Measurements from ENCODE around the gene IKZF4. TPM values are rescaled to one million over a fixed set of nuclear protein-coding genes. Genes with fewer than 3 reads are reported as not detected.
"Not testable (repeated sequence)": the region's sequence is repeated elsewhere in the genome, so short reads cannot be mapped to it uniquely, and the experiment has no call there.

IKZF4 gene
- total RNA-seq, 2 experiments from 2014 or later: 1.3 to 6.0 TPM

- H3K9me3 ChIP-seq (ENCODE audit: low read length): no peaks in the 10 kb centered on the region
These were observed 53.6 kb downstream of the IKZF4 start for GRCh38 chr12:56074396-56074795.

GRCh38 chr12:56077966-56078365, 57.1 kb downstream of the IKZF4 start:
- H3K4me2 ChIP-seq (ENCODE audit: low read length); H3K4me3 ChIP-seq (ENCODE audit: low read depth, low read length, poor library complexity, severe bottlenecking); H3K9me3 ChIP-seq (ENCODE audit: low read length); H2AFZ ChIP-seq (ENCODE audit: low read length); H4K20me1 ChIP-seq (ENCODE audit: insufficient read depth, low read length); BruUV-seq (replicated peaks); DNase-seq (ENCODE audit: low spot score); H3K36me3 ChIP-seq (ENCODE audit: insufficient read depth, low read length); H3K9me2 ChIP-seq (ENCODE audit: insufficient read depth, low read length); H3K79me2 ChIP-seq (ENCODE audit: insufficient read depth, low read depth, low read length); CTCF ChIA-PET (ENCODE audit: unreplicated experiment); H3K27ac ChIP-seq (ENCODE audit: low read depth, low read length, poor library complexity, severe bottlenecking); intact Hi-C loops (cut with micrococcal nuclease; ENCODE audit: unreplicated experiment): not testable (repeated sequence)
- POLR2A ChIA-PET: interaction anchor here (0.7 kb wide), 2 partner anchors 68 to 139 kb away, joined by 3 read pairs; no protein-coding TSS in a partner anchor
- H3K4me1 ChIP-seq (ENCODE audit: insufficient read depth, low read length, poor library complexity, severe bottlenecking): peaks cover 16% of the 10 kb centered on the region

More at GRCh38 chr12:56074396-56074795, 53.6 kb downstream of the IKZF4 start:
- H4K20me1 ChIP-seq (ENCODE audit: insufficient read depth, low read length): no peaks in the 10 kb centered on the region
- ChIA-PET POLR2A (no interaction called here), CTCF (ENCODE audit: unreplicated experiment) (interaction anchor here (0.5 kb wide), 1 partner anchor 115 kb away, joined by 3 read pairs; the partner anchor contains the start of gene SMARCC2)
- intact Hi-C loops (cut with micrococcal nuclease; ENCODE audit: unreplicated experiment): no loop called here
- no peaks in the 10 kb centered on the region for H3K36me3 ChIP-seq (ENCODE audit: insufficient read depth, low read length)
- no peak overlapping the region for H3K27ac ChIP-seq (ENCODE audit: low read depth, low read length, poor library complexity, severe bottlenecking)
- H3K4me1 ChIP-seq (ENCODE audit: insufficient read depth, low read length, poor library complexity, severe bottlenecking): peaks cover 4% of the 10 kb centered on the region
- H2AFZ ChIP-seq (ENCODE audit: low read length): no peak overlapping the region
- BruUV-seq (replicated peaks): no TSS peak
- no peaks in the 10 kb centered on the region for H3K79me2 ChIP-seq (ENCODE audit: insufficient read depth, low read depth, low read length)
- H3K4me2 ChIP-seq (ENCODE audit: low read length): no peak overlapping the region
- no peak for DNase-seq (ENCODE audit: low spot score)
- H3K4me3 ChIP-seq (ENCODE audit: low read depth, low read length, poor library complexity, severe bottlenecking): no peak overlapping the region
- no peak for TF ChIP-seq CTCF (conservative IDR thresholded peaks at IDR 0.05; ENCODE audit: low read length)
- TF ChIP-seq EZH2phosphoT487 (IDR thresholded peaks at IDR 0.05; ENCODE audit: borderline replicate concordance, low read depth, low read length): no peak
- no peaks in the 10 kb centered on the region for H3K9me2 ChIP-seq (ENCODE audit: insufficient read depth, low read length)

GRCh38 chr12:56078427-56078826, 57.6 kb downstream of the IKZF4 start:
- intact Hi-C loops (cut with micrococcal nuclease; ENCODE audit: unreplicated experiment): no loop called here

More at GRCh38 chr12:56078427-56078826, 57.6 kb downstream of the IKZF4 start:
- Histone ChIP-seq H3K9me2 (ENCODE audit: insufficient read depth, low read length) (no peaks in the 10 kb centered on the region), H3K9me3 (ENCODE audit: low read length) (no peaks in the 10 kb centered on the region), H3K27ac (ENCODE audit: low read depth, low read length, poor library complexity, severe bottlenecking) (no peak overlapping the region), H3K36me3 (ENCODE audit: insufficient read depth, low read length) (no peaks in the 10 kb centered on the region), H4K20me1 (ENCODE audit: insufficient read depth, low read length) (no peaks in the 10 kb centered on the region), H3K4me2 (ENCODE audit: low read length) (no peak overlapping the region), H3K4me1 (ENCODE audit: insufficient read depth, low read length, poor library complexity, severe bottlenecking) (peaks cover 16% of the 10 kb centered on the region), H3K79me2 (ENCODE audit: insufficient read depth, low read depth, low read length) (no peaks in the 10 kb centered on the region), H3K4me3 (ENCODE audit: low read depth, low read length, poor library complexity, severe bottlenecking) (no peak overlapping the region), H2AFZ (ENCODE audit: low read length) (no peak overlapping the region)
- no peak for TF ChIP-seq CTCF (conservative IDR thresholded peaks at IDR 0.05; ENCODE audit: low read length)
- TF ChIP-seq EZH2phosphoT487 (IDR thresholded peaks at IDR 0.05; ENCODE audit: borderline replicate concordance, low read depth, low read length): no peak
- DNase-seq (ENCODE audit: low spot score): no peak
- ChIA-PET POLR2A (no interaction called here), CTCF (ENCODE audit: unreplicated experiment) (no interaction called here)
- no TSS peak for BruUV-seq (replicated peaks)
